Measurements from ENCODE around the gene OR6C65. TPM values are rescaled to one million over a fixed set of nuclear protein-coding genes. Genes with fewer than 3 reads are reported as not detected.
"Not testable (repeated sequence)": the region's sequence is repeated elsewhere in the genome, so short reads cannot be mapped to it uniquely, and the experiment has no call there.

Gene OR6C65
- not detected for total RNA-seq
- long read RNA-seq: 0 reads

DNA sequence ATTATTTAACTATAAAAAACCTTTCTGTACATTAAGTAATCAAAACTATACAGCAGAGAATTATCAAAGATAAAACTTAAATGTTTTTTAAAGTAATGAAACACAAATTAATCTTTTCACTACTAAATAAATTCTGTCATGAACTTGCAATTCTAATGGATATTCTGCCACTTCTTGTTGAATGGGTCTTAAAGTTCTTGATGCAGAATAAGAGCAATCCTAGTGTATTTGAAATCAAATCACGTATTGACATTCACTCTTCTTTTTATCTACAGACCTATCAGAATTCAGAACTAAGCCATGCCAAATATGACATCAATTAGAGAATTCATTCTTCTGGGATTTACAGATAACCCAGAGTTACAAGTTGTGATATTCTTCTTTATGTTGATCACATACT is at the start of gene OR6C65:
OR6C65 (plus strand) TSS at position 301 of the 400 bp plus-strand sequence; CDS start at position 301, 0 bp downstream.
- ATAC-seq (no peak), DNase-seq (no peak)
- intact Hi-C loops (cut with micrococcal nuclease): no loop called here

- ATAC-seq; intact Hi-C loops (cut with micrococcal nuclease): not testable (repeated sequence)
Observed at GRCh38 chr12:55355338-55355737, 45.0 kb upstream of the OR6C65 start.

DNA sequence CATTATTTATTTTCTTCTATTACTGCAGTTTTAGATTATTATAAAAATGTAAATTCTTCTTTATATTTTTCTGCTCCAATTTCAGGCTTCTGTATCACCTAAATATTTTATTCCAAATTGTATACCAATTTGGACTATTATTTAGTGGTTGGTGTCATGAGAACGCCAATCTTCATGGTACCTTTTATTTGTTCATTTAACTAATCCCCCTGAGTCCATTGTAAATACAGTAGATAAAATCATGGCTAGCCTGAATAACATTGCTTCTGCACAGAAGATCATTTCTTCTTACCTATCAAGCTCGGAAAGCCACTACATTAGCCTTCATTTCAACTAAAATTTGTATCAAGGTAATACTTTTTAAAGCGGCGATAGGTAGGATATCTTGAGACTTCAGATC is 37.7 kb upstream of the OR6C65 start, which contains the start of gene OR6C75:
OR6C75 (plus strand) TSS at position 301 of the 400 bp plus-strand sequence. CDS start 2,136 bp downstream, outside the sequence.
- intact Hi-C loops (cut with micrococcal nuclease): no loop called here
- ATAC-seq (no peak), DNase-seq (no peak)

More at GRCh38 chr12:55355338-55355737, 45.0 kb upstream of the OR6C65 start:
- DNase-seq: not testable (repeated sequence)

- intact Hi-C loops (cut with micrococcal nuclease): no loop called here
- ATAC-seq (no peak), DNase-seq (no peak)
Observed at GRCh38 chr12:55365086-55365485, 35.2 kb upstream of the OR6C65 start.

GRCh38 chr12:55372521-55372920 is 27.8 kb upstream of the OR6C65 start:
- ATAC-seq: no peak
- no peak for DNase-seq
- intact Hi-C loops (cut with micrococcal nuclease): no loop called here

DNA sequence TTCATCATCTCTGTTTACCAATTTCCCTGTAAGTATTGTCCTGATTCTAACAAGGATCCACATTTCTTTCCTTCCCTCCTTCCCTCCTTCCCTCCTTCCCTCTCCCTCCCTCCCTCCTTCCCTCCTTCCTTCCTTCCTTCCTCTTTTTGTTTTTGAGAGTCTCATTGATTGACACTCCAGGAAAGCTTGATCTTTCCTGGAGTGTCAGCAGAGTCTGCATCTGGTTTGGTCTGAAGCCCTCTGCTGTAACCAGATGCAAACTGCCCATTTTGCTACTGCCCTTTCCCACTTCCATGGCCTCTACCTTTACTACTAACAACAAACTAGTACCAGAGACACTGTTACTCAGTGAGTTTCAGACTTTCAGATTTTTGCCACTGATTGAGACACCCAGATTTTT is 14.4 kb upstream of the OR6C65 start:
- ATAC-seq: no peak
- DNase-seq: no peak
- intact Hi-C loops (cut with micrococcal nuclease): no loop called here

- intact Hi-C loops (cut with micrococcal nuclease): no loop called here
- ATAC-seq: no peak
- no peak for DNase-seq
Observed at GRCh38 chr12:55392032-55392795, 8.1 kb upstream of the OR6C65 start.

DNA sequence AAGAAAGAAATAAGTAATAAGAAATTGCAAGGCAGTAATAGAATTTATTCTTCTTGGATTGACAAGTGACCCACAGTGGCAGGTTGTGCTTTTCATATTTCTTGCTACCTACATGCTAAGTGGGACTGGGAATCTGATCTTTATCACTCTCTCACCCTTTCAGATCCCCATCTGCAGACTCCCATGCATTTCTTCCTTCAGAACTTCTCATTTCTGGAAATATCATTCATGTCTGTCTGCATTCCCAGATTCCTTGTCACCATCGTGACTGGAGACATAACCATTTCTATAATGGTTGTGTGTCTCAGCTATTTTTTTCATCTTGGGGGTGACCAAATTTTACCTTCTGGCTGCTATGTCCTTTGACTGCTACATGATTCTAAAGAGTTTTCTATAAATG is 4.0 kb upstream of the OR6C65 start:
- intact Hi-C loops (cut with micrococcal nuclease): no loop called here
- ATAC-seq (no peak), DNase-seq (no peak)

GRCh38 chr12:55407866-55408265 is 7.5 kb downstream of the OR6C65 start:
- intact Hi-C loops (cut with micrococcal nuclease): no loop called here
- no peak for ATAC-seq
- no peak for DNase-seq

DNA sequence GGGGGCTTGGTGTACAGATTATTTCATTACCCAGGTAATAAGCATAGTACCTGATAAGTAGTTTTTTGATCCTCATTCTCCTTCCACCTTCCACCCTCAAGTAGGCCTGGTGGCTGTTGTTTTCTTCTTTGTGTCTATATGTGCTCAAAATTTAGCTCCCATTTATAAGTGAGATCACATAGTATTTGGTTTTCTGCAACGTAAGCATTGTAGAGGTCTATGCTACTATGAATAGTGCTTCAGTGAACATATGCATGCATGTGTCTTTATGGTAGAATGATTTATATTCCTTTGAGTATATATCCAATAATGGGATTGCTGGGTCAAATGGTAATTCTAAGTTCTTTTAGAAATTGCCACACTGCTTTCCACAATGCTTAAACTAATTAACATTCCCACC is 8.8 kb downstream of the OR6C65 start:
- DNase-seq; intact Hi-C loops (cut with micrococcal nuclease); ATAC-seq: not testable (repeated sequence)

DNA sequence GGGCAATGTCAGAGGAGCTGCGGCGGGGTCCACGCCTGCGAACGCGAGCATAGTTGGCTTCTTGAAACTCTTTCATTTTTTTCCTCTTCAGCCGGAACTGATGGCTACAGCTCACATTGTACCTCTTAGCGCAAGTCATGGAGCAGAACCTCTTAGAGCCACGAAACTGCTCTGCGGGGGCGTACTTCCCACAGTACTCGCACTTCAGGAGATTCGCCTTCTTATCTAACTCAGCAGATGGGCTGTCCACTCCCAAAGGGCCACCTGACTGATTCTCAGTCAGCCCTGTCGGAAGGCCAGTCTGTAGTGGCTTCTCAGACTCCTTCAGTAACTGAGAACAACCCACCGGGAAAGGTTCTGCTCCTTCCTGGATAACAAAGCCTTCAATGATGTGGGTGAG is 11.8 kb downstream of the OR6C65 start:
- intact Hi-C loops (cut with micrococcal nuclease); DNase-seq; ATAC-seq: not testable (repeated sequence)

- intact Hi-C loops (cut with micrococcal nuclease); DNase-seq; ATAC-seq: not testable (repeated sequence)
Observed at GRCh38 chr12:55413498-55414388, 13.4 kb downstream of the OR6C65 start.

DNA sequence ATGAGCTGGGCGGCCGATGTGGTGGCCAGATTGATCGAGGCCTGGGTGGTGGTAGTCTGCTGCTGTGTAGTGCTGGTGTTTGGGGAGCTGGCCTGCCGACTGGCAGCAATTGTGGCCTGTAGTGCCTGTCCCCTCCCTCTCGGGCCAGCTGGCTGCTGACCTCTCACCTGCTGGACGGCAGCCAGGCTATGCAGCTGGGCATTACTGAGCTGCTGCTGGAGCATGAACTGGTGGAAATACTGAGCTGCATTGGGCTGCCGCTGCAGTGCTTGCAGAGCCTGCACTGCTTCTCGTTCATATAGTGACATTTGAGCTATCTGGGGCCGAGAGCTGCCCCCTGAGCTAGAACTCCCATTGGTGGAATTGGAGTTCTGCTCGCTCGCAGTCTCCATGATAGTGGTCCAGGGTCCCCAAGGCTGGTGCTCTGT is 14.1 kb downstream of the OR6C65 start:
- ATAC-seq; intact Hi-C loops (cut with micrococcal nuclease); DNase-seq: not testable (repeated sequence)

GRCh38 chr12:55414889-55415288 is 14.6 kb downstream of the OR6C65 start:
- peak; percentile 72 for ATAC-seq
- DNase-seq; intact Hi-C loops (cut with micrococcal nuclease): not testable (repeated sequence)

GRCh38 chr12:55416961-55417360 is 16.6 kb downstream of the OR6C65 start:
- intact Hi-C loops (cut with micrococcal nuclease): no loop called here
- no peak for ATAC-seq
- DNase-seq: no peak

GRCh38 chr12:55420307-55420962 is 20.1 kb downstream of the OR6C65 start:
- ATAC-seq (no peak), DNase-seq (no peak)
- intact Hi-C loops (cut with micrococcal nuclease): no loop called here

DNA sequence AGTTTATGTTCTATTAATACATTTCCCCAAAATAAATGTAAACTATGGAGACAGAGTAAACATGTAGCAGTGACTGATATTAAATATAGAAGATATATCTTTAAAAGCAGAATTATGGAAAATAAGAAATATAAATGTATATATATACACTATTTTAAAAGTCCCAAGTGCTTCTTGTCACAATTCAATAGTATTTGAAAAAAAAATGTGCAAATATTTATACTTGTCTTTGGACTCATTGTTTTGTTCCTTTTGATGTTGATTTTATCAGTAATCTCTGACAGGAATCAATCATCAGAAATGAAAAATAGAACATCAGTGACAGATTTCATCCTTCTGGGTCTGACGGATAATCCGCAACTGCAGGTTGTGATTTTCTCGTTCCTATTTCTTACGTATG is 25.6 kb downstream of the OR6C65 start, which contains the start of gene OR6C76:
OR6C76 (plus strand) TSS at position 301 of the 400 bp plus-strand sequence; CDS start at position 301, 0 bp downstream.
- ATAC-seq: no peak
- intact Hi-C loops (cut with micrococcal nuclease): no loop called here
- no peak for DNase-seq

DNA sequence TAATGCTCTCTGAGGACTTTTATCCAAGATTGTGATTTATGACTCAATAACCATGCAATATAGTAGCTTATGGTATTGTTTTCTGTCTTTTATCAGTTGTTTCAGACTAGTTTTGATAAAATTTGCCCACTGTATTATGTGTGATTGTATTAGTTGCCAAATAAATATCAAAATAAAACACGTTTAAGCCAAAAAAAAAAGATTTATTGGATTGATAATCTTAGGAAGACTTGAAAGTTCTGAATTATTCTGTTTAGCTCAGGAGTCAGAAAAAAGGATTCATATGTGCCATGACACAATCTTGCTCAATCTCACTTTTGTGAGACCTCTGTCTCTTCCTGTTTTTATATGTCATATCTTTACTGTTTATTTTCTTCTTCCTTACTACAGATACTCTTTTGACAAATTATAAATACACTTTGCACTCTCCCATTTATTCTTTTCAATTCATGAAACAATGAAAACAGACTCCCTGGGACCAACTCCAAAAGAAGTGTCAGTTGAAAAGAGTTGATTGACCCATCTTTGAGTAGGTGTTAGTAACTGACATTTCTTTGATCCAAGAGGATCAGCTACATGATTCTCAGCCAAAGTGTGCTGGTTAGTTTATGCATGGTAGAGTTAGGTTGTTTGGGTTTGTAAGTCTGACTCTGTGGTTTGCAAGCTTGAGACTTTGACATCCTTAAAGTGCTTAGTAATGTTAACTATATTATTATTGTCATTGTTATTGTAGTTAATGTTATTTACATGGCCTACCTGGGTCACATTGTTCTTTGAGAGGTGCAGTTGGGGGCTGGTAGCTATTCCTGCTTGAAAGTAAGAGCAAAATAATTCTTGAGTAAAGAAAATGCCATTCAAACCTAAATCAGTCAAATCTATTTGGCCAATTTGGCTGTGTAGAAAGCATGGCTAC is 28.3 kb downstream of the OR6C65 start:
- intact Hi-C loops (cut with micrococcal nuclease): no loop called here
- ATAC-seq: no peak
- DNase-seq: no peak
